NB4 (cell line): ENCODE results near the gene DGKH.
A peak's percentile ranks its signal among the peaks of the same experiment; 100 is the strongest.
"Not testable (repeated sequence)": the region's sequence is repeated elsewhere in the genome, so short reads cannot be mapped to it uniquely, and the experiment has no call there.

ENCODE experiments used
- DNase-seq: peaks from one replicate; pipeline ENCODE4 v3.0.0; 2010; ENCODE audit warnings: low read depth
- H3K4me3 ChIP-seq: one replicate; pipeline ENCODE4 v1.5.1; 2011; ENCODE audit warnings: mild to moderate bottlenecking, low read depth, low read length, moderate library complexity
- MAX ChIP-seq: IDR thresholded peaks from 2 replicates; pipeline ENCODE4 v1.6.1; 2011; ENCODE audit warnings: low read depth, low read length
- MYC ChIP-seq: IDR thresholded peaks from 2 replicates; pipeline ENCODE4 v1.6.1; 2011; ENCODE audit warnings: low read depth, low read length
- POLR2A ChIP-seq: IDR thresholded peaks from 2 replicates; pipeline ENCODE4 v1.6.1; 2011; ENCODE audit warnings: mild to moderate bottlenecking; ENCODE audit not compliant: insufficient read length; ENCODE audit errors: extremely low read depth
- TF ChIP-seq, protein P1 (sequence below): IDR thresholded peaks from one replicate; pipeline ENCODE4 v1.5.1; 2012; ENCODE audit warnings: low read depth, low read length

The DGKH gene

GRCh38 chr13:42078128-42078808 is 29.8 kb downstream of the DGKH start:
- no peak for TF ChIP-seq MYC
- TF ChIP-seq, protein P1, sequence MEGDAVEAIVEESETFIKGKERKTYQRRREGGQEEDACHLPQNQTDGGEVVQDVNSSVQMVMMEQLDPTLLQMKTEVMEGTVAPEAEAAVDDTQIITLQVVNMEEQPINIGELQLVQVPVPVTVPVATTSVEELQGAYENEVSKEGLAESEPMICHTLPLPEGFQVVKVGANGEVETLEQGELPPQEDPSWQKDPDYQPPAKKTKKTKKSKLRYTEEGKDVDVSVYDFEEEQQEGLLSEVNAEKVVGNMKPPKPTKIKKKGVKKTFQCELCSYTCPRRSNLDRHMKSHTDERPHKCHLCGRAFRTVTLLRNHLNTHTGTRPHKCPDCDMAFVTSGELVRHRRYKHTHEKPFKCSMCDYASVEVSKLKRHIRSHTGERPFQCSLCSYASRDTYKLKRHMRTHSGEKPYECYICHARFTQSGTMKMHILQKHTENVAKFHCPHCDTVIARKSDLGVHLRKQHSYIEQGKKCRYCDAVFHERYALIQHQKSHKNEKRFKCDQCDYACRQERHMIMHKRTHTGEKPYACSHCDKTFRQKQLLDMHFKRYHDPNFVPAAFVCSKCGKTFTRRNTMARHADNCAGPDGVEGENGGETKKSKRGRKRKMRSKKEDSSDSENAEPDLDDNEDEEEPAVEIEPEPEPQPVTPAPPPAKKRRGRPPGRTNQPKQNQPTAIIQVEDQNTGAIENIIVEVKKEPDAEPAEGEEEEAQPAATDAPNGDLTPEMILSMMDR, result no peak
- TF ChIP-seq MAX, result no peak
- TF ChIP-seq POLR2A, result no peak
- DNase-seq, result peak; percentile 12
- H3K4me3 ChIP-seq, result no peak overlapping the region

- DNase-seq, result no peak
- no peak overlapping the region for H3K4me3 ChIP-seq
- TF ChIP-seq, protein P1, result no peak
- TF ChIP-seq MAX (no peak), POLR2A (no peak), MYC (no peak)
Observed at GRCh38 chr13:42083138-42083770, 34.8 kb downstream of the DGKH start.

DNA sequence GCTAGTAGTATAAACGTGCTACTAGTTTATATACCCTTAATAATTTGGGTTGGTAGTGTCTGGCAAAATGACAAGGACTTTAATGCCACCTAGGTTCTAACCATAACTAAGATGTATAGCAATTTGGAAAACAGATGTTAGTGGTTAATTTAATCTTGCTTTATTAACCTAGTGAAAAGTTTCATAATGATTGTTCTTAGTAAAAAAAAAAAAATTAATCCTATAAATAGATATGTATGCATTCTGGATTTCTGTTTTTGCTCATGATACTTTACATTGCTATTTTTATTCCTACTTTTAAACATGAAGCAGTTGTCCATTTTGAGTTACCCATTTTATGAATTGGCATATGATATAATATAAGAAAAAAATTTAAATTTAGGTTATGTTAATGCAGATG is 36.3 kb downstream of the DGKH start:
- no peak overlapping the region for H3K4me3 ChIP-seq
- TF ChIP-seq POLR2A, result no peak
- DNase-seq, result no peak

DNA sequence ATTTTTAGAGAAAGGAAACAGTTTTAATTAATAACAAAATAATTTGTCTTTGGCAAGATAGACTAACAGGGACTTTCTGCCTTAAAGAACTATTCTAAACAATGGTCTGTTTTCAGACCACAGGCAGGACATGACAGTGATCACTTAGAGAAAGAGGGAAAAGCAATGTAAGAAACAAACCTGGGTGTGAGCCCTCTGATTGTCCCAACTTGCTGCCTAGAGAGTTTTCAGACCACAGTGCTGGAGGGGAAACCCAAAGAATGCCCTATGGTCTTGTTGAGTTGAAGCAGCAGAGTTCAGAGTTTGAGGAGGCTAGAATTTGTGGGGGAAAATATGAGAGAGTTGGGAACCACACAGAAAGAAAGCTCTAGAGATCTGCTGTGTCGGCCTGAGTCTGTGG is 38.1 kb downstream of the DGKH start:
- H3K4me3 ChIP-seq, result no peak overlapping the region
- DNase-seq, result no peak
- TF ChIP-seq MAX (no peak), MYC (no peak), POLR2A (no peak)
- TF ChIP-seq, protein P1, result no peak

DNA sequence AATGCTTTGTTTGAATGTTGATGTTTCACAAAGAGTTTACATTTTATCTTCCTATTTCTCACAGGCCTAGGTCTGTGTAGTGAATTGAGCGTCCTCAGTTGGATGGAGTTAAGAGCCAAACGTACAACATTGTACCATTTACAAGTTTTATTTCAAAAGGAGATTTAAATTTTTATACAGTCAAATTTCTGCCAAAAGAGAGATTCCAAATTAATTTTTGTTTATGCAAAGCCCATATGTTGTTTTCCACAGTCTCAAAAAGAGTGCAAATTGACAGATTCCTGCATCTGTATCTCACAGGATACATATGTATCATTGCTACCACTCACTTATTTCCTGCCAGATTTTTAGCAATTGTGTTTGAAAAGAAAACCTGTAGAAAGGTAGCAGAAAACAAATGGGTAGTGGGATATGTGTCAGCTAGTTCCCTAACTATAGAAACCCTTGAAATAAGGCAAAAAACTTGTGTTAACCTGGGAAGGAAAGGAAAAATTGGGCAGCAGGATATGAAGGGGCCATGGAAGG is 46.1 kb downstream of the DGKH start:
- no peak for TF ChIP-seq MYC
- TF ChIP-seq MAX, result no peak
- no peak overlapping the region for H3K4me3 ChIP-seq
- DNase-seq, result no peak

GRCh38 chr13:42096222-42096621 is 47.8 kb downstream of the DGKH start:
- DNase-seq, H3K4me3 ChIP-seq: not testable (repeated sequence)

GRCh38 chr13:42099962-42100675 is 51.7 kb downstream of the DGKH start:
- TF ChIP-seq, protein P1, result no peak
- TF ChIP-seq MYC (no peak), POLR2A (no peak), MAX (no peak)
- DNase-seq, result no peak
- no peak overlapping the region for H3K4me3 ChIP-seq
